ENCODE data around the gene PTGIS.
"Not testable (repeated sequence)": the region's sequence is repeated elsewhere in the genome, so short reads cannot be mapped to it uniquely, and the experiment has no call there.

PTGIS gene

DNA sequence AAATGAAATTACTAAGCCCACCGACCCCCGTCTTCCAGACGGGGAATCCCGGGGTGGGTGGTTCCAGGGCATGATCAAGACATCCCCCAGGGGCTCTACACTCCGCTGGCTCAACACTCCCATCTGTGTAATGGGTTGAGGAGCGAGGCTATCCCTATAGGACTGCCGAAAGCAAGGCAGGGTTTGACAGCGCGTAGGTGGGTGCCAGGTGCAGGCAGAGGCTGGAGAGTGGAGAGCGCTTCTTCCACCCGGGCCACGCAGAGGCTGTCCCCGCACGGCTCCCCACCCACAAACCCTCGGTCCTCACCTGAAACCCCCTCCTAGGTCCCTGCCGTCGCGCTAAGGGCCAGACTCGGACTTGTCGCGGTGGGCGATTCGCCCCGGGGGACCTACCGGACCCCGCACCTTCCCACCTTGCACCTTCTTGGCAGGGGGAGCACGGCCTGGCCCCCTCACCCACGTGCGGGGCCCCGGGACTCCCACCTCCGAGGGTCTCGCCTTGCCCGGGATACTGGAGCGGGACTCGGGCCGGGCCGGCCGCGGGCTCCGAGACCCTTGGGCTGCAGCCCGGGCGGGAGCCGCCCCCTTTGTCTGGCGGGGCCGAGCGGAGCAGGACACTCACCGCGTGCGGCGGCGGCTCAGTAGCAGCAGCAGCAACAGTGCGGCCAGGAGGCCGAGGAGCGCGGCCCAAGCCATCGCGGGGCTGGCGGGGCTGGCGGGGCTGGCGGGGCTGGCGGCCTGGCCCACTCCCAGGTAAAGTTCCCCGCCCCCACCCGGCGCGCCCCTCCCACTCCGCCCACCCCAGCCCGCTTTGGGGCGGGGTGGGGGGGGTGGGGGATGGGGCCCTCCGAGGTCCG is at the start of gene PTGIS:
TSS of gene PTGIS (minus strand) at position 717 of the 857 bp plus-strand sequence. CDS start at position 696, 21 bp downstream.
- DNase-seq (ENCODE audit: low spot score): peak; percentile 83

DNA sequence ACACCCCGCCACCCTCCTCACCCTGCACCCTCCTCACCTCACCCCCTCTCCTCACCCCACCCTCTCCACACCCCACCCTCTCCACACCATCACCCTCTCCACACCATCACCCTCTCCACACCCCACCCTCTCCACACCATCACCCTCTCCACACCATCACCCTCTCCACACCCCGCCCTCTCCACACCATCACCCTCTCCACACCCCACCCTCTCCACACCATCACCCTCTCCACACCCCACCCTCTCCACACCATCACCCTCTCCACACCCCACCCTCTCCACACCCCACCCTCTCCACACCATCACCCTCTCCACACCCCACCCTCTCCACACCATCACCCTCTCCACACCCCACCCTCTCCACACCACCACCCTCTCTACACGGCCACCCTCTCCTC is 49.5 kb upstream of the PTGIS start:
- DNase-seq (ENCODE audit: low spot score): not testable (repeated sequence)

DNA sequence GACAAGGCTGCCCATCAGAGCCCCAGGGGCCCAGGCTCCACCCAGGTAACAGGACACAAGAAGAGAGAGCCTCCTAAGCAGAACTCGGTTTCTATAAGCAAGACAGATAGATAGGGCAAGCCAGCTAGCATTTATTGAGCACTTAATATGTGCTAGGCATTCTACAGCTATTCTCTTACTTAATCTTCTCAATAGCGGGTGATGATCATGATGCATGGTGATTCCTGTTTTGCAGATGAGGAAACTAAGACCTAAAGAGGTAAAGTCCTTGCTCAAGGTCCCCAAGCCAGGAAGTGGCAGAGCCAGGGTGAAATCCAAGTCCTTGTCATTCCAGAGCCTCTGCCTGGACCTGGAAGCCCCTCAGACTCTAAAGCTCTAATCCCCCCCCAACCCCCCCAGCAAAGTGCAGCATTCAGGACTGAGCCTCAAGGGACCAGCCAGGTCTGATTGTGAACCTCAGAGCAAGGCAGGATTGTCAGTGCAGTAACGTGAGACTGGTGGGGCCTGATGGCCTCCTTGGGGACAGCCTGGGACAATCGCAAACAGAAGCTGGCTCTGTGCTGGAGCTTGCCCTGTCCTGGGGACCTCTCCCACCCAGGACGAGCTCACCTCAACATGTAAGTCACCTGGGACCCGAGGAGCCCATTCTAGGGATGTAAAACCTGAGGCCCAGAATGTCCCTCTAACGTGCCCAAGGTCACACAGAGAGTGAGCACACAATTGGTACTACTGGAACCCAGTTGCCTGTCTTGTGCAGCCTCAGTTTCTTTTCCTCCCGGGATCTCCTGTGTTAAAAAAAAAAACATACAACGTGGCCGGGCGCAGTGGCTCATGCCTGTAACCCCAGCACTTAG is 48.4 kb upstream of the PTGIS start:
- no peak for DNase-seq (ENCODE audit: low spot score)

DNA sequence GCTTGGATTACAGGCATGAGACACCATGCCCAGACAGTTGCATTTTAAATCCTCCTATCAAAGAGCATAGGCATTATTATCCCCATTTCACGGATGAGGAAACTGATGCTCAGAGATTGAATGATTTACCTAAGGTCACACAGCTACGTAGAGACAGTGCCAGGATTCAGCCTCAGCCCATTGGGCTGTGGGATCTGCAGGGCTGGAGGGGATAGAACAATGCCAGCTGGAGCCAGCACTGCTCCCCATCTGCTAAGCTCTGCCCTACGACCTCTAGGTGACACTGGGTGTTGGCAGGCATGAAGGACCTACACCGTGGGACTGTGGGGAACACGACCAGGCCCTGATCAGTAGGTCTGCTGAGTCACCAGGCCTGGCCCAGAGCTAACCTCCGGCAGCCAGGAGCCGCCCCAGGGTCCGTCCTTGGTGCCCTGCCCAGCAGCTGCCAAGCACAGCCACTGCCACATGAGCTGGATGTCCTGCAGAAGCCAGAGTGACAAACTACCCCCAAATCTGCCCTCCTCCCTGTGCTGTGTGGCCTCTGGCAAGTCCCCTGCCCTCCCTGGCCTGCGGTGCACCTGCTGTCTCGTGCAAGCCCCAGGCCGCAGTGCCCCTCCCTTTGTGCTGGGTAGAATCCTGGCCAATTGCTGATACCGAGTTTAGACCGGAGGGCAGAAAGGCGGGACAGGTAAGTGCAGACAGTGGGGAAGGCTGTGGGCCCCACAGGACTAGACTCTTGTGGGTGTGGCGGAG is 47.6 kb upstream of the PTGIS start:
- DNase-seq (ENCODE audit: low spot score): no peak

DNA sequence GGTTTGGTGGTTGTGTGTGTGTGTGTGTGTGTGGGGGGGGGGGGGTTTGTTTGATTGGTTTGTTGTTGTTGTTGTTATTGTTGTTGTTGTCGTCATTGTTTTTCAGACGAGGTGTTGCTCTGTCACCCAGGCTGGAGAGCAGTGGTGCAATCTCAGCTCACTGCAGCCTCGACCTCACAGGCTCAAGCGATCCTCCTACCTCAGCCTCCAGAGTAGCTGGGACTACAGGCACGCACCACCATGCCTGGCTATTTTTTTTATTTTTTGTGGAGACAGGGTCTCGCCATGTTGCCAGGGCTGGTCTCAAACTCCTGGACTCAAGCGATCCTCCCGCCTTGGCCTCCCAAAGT is 47.1 kb upstream of the PTGIS start:
- DNase-seq (ENCODE audit: low spot score): not testable (repeated sequence)

DNA sequence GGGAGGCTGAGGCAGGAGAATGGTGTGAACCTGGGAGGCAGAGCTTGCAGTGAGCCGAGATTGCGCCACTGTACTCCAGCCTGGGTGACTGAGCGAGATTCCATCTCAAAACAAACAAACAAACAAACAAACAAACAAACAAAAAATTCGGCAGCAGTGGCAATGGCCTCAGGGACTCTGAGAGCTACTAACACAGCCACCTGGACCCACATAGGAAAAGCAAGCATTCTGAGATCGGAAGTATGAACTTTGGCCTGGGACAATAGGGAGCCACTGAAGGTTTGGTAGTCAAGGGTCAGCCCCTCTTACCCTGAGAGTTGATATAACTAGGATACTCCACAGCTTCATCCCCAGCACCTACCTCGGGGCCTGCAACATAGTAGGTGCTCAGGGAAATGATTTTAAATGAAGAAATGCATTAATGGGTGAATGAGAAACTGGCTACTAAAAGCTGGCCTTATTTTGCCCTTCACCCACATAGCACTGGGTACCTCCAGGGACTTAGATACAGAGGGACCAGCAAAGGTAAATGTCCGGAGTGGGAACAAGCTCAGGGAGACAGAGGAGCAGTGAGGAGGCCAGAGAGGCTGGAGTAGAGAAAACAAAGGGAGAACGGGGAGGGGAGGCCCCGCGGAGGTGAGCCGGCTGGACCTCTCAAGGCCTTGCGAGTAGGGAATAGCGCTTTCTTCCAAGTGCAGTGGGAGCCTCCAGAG is 46.6 kb upstream of the PTGIS start:
- DNase-seq (ENCODE audit: low spot score): no peak

DNA sequence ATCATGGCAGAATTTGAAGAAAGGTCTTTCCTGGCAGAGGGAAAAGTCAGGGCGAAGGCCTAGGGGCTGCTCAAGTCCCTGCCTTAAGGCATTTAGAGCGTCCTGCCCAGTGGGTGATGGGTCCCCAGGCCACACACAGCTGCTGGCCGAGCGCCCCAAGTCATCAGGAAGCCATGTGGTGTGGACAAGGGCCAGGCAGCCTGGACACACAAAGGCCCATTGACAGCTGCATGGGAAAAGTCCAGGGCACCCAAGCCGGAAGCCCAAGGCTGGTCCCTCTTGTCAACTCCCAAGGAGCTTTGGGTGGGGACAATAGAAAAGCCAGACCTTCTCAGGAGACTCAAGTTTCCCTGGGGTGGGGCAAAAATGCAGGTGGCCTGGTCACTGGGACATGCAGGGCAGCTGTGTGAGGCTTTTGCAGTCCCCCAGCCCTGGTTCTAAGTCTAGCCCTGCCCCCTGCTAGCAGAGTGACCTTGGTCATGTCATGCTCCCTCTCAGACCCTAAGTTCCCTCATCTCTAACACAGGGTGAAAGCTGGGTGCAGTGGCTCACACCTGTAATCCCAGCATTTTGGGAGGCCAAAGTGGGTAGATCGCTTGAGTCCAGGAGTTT is 44.3 kb upstream of the PTGIS start:
- no peak for DNase-seq (ENCODE audit: low spot score)

DNA sequence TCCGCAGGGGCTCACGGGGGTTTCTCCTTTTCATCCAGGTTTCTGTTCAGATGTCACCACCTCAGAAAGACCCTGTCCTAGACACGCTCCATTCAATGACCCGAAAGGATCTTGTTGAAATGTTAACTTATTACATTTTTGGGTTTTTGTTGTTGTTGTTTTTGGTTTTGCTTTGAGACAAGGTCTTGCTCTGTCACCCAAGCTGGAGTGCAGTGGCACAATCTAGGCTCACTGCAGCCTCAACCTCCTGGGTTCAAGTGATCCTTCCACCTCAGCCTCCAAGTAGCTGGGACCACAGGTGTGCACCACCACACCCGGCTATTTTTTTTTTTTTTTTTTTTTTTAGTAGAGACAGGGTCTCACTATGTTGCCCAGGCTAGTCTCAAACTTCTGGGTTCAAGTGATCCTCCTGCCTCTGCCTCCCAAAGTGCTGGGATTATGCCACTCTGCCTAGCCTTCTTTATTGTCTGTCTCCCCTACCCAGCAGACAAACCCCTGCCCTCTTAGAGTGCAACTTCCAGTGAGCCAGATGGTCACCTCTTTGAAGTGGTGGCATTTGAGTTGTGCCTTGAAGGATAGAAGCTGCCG is 43.7 kb upstream of the PTGIS start:
- not testable (repeated sequence) for DNase-seq (ENCODE audit: low spot score)

DNA sequence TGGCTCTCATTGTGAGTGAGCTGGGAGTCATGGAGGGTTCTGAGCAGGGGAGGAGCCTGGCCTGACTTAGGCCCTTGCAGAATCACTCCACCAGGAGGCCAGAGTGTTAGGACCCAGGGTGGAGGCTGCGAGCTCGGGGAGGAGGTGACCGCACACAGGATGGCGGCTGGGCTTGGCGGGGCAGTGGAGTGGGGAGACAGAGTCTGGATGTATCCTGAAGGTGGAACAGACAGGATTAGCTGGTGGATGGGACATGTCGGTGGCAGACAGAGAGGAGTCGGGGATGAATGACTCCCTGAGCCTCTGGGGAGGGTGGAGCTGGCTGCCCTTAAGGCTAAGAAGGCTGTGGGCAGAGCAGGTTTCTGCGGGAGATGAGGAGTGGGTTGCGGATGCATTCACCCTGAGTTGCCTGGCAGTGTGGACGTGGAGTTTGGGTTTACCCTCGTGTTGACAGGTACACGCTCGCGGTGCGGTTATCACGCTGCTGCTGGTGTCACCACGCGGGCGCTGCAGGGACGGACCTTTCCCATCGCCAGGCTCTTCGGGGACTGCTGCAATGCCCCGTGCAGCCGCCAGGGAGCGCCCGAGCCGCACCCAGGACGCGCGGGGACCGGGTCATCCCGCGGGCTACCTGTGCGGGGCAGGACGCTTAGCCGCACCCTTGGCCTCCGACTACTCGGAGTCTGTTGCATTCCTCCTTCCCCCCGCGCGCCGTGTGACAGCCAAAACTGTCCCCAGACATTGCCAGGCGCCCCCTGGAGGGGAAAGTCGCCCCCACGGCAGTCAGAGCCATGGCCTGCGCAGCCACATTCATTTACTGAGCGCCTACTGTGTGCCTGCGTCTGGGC is 43.0 kb upstream of the PTGIS start:
- peak; percentile 93 for DNase-seq (ENCODE audit: low spot score)

DNA sequence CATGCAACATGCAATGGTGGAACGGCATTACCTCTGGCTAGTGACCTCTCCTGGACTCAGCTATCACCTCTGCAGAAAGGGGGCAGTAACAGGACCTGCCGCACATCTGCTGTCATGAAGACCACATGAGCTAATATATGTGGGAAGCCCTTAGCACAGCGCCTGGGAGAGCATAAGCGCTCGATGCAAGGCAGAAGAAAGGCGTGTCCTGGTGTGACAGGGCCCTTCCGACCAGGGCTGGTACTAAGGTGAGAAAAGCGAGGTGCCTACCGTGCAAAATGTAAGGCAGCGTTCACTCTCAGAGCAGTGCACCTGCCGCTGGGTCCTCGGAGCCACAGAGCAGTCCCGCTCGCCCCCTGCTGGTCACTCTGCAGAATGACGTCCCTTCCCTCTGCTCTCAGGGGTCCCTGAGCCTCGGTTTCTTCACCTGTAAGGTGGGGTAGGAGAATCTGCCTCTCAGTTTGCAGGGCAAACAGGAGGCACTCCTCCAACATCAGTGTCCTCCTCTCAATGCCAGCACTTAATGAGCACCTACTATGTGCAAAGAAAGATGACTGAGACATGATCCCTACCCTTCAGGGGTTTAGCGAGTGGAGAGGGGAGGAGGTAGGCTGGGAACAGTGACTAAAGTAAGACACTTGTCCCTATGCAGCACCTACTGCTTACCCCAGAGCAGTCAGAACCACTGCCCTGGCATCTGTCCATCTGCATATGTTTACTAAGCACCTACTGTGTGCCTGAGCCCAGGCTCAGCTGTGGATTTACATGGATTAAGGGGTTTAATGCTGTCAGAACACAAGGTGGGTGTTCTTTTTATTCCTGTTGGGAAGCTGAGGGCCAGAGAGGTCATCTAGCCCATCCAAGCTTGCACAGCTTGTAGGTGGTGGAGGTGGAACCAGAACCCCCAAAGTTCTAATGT is 41.1 kb upstream of the PTGIS start:
- peak; percentile 86 for DNase-seq (ENCODE audit: low spot score)

DNA sequence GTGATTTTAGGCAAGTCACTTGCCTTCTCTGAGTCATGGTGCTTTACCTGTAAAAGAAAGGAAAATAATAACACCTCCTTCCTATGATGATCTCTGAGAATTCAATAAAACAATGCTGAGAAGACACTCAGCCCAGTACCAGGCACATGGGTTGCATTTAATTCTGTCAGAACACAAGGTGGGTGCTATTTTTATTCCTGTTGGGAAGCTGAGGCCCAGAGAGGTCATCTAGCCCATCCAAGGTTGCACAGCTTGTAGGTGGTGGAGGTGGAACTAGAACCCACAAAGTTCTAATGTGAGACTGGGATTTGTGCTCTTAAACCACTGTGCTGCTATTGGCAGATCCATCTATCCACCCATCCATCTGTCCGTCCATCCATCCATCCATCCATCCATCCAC is 39.6 kb upstream of the PTGIS start:
- no peak for DNase-seq (ENCODE audit: low spot score)

DNA sequence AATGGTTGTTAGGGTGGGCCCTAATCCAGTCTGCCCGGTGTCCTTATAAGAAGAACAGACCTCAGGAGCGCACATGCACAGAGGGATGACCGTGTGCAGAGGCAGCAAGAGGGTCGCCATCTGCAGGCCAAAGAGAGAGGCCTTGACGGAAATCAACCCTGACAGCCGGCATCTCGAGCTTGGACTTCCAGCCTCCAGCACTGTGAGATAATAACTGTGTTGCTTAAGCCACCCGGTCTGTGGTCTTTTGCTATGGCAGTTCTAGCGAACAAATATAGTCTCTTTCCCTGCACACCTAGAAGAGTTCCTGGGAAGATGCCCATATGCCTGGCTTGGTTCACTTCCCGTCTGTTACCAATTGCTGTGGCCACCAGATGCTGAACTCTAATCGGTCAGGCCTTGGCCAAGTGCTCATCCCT is 35.3 kb upstream of the PTGIS start:
- DNase-seq (ENCODE audit: low spot score): no peak

DNA sequence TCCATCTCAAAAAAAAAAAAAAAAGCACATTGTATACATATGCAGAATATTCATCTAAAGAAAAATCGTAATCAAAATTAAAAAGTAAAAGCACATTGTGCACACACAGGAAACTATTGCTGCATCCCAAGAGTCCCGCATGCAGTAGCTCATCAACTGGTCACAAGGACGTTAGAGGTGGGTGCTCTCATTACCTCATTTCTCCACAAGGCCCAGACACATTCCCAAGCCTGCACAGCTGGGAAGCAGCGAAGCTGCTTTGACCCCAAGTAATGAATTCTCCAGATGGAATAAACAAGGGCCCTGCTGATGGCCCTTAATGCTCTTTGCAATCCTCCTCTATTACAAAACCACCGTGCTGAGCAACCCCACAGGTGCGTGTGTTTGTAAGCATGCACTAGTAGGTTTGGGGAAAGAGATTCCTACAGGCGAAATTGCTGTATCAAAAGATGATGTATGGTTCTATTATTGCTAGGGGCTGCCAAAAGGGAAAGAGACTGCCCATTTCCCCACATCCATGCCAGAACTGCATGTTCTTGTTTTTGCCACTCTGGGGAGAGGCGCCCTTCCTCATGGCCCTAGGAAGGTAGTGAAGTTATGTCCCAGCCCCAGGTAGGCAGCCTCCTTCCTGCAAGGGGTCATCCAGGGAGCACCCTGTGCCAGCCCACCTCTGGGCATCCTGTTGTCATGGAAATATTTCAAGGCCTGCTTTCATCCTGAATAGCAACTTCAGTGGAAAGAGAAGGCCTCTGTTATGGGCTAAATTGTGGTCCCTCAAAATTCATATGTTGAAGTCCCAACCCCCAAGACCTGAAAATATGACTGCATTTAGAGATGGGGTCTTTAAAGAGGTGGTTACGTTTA is 34.6 kb upstream of the PTGIS start:
- DNase-seq (ENCODE audit: low spot score): no peak

DNA sequence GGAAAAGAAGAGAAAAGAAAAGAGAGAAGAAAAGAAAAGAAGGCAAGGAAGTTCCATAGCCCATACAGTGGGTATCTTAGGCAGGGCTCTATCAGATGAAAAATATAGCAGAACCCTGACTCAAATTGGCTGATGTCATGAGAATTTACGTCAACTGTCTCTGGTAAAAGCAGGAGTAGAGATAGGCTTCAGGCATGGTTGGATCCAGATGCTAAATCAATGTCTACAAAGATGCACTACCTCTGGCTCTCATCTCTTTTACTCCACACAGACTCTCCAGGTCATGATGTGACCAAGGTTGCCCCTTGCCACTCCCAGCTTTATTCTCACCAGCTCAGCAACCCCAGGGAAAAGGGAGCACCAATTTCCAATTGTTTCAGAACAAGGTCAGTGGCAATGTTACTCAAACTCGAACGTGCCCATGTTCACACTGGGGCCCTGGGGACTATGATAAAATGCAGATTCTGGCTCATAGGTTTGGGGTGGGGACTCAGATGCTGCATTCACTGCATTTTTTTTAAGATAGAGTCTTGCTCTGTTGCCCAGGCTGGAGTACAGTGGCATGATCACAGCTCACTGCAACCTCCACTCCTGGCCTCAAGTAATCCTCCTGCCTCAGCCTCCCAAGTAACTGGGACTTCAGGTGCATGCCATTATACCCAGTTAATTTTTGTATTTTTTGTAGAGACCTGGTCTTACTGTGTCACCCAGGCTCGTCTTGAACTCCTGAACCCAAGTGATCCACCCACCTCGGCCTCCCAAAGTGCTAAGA is 33.4 kb upstream of the PTGIS start:
- no peak for DNase-seq (ENCODE audit: low spot score)

DNA sequence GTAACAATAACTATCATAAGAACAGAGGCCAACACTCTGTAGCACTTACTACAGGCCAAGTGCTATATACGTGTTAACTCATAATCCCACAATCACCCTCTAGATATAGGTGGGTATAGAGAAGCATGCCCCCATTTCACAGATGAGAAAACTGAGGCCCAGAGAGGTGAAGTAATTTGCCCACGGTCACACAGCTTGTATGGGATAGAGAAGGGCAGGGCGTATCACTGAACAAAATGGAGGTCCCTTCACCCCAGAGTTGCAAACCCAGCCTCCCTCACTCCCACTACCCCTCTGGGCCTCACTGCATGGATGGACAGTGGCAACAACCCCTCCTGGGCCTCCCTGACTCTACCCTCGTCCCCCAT is 31.8 kb upstream of the PTGIS start:
- DNase-seq (ENCODE audit: low spot score): no peak

DNA sequence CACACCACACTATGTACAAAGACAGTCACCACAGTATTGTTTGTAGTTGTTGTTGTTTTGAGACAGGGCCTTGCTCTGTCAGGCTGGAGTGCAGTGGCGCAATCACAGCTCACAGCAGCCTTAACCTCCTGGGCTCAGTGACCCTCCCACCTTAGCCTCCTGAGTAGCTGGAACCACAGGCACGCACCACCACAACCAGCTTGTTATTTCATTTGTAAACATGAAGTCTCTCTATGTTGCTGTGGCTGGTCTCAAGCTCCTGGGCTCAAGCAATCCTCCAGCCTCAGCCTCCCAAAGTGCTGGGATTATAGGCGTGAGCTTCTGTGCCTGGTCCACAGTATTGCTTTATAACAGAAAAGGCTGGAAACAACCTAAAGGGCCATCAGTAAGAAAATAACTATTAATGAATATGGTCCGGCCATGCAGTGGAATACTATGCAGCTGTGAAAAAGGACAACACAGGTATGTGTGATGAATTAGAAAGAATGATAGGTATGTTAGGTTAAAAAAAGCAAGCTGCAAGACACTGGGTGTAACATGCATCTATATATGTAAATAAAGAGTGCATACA is 30.0 kb upstream of the PTGIS start:
- no peak for DNase-seq (ENCODE audit: low spot score)
